ENCODE measurements around the gene EIF2S3. TPM values are rescaled to one million over a fixed set of nuclear protein-coding genes. Genes with fewer than 3 reads are reported as not detected.

Gene EIF2S3
- total and polyA plus RNA-seq, 2 of the 4 experiments (the other 2 are of a cell fraction), result 97.9 to 416 TPM

GRCh38 chrX:24081661-24082154, 27.0 kb downstream of the EIF2S3 start:
- Histone ChIP-seq H3K56ac (ENCODE audit: extremely low read depth, insufficient read depth, low read length) (no peak overlapping the region), H4K8ac (ENCODE audit: low read depth in 2 of 2, low read length in 2 of 2) (no peak overlapping the region), H3K79me1 (ENCODE audit: low read depth in 1 of 2, low read length in 2 of 2) (no peaks in the 10 kb centered on the region; a peak in 1 of 4 replicates), H2BK15ac (ENCODE audit: low read depth, low read length) (no peak overlapping the region), H3K4me2 (ENCODE audit: low read depth, low read length) (peak overlapping the region; percentile 42; the same call in 1 of the 2 replicates), H3K4me1 (ENCODE audit: control insufficient read depth, insufficient read depth, low read length) (no peaks in the 10 kb centered on the region), H2BK5ac (ENCODE audit: low read depth, low read length, poor library complexity, severe bottlenecking) (no peak overlapping the region), H4K91ac (ENCODE audit: insufficient read depth, low read depth, low read length) (no peak overlapping the region), H2AK9ac (replicated peaks; ENCODE audit: low read depth, low read length, poor library complexity) (no peak overlapping the region), H3K4me3 (ENCODE audit: insufficient read depth, low read depth, low read length) (no peak overlapping the region), H2BK20ac (ENCODE audit: low read depth, low read length) (no peak overlapping the region), H3K4ac (ENCODE audit: low read depth, low read length) (no peak overlapping the region), H2BK120ac (ENCODE audit: low read depth, low read length) (no peak overlapping the region), H3K9ac (ENCODE audit: low read depth, low read length) (no peak overlapping the region), H2AK5ac (ENCODE audit: low read depth, low read length) (no peak overlapping the region), H4K20me1 (ENCODE audit: insufficient read depth, low read length) (no peaks in the 10 kb centered on the region), H3K9me3 (ENCODE audit: control insufficient read depth, insufficient read depth, low read length) (no peaks in the 10 kb centered on the region), H2AFZ (replicated peaks; ENCODE audit: low read length, poor library complexity) (peak overlapping the region; percentile 24), H4K5ac (ENCODE audit: low read depth, low read length) (no peak overlapping the region), H3K23ac (ENCODE audit: low read depth, low read length) (no peak overlapping the region), H3K27ac (ENCODE audit: insufficient read depth, low read length) (no peak overlapping the region), H3K14ac (replicated peaks; ENCODE audit: low read depth, low read length) (no peak overlapping the region), H3K36me3 (ENCODE audit: control insufficient read depth, insufficient read depth, low read length) (peaks cover 9% of the 10 kb centered on the region), H3K18ac (ENCODE audit: low read depth, low read length) (no peak overlapping the region), H3K27me3 (ENCODE audit: control insufficient read depth, insufficient read depth, low read length) (no peaks in the 10 kb centered on the region), H3K9me1 (ENCODE audit: insufficient read depth, low read length) (no peaks in the 10 kb centered on the region)
- no TSS peak for BruUV-seq (replicated peaks)
- CTCF ChIA-PET, result interaction anchor here (0.6 to 1.4 kb wide), 4 partner anchors 17 to 318 kb away, joined by 3 to 7 read pairs (median 4); no protein-coding TSS in a partner anchor
- dilution Hi-C loops (cut with HindIII; ENCODE audit: low sequenced_read_pairs, unreplicated experiment), result no loop called here
- TF ChIP-seq RCOR1 (IDR thresholded peaks at IDR 0.05; ENCODE audit: insufficient replicate concordance, low read length), result no peak
- TF ChIP-seq, protein P1, sequence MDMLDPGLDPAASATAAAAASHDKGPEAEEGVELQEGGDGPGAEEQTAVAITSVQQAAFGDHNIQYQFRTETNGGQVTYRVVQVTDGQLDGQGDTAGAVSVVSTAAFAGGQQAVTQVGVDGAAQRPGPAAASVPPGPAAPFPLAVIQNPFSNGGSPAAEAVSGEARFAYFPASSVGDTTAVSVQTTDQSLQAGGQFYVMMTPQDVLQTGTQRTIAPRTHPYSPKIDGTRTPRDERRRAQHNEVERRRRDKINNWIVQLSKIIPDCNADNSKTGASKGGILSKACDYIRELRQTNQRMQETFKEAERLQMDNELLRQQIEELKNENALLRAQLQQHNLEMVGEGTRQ (IDR thresholded peaks at IDR 0.05; ENCODE audit: low read depth, low read length), result no peak
- no peak for TF ChIP-seq BHLHE40 (IDR thresholded peaks at IDR 0.05; ENCODE audit: low read depth, low read length)
- peak; percentile 51 for TF ChIP-seq SMC3 (IDR thresholded peaks at IDR 0.05; ENCODE audit: low read depth, low read length)
- peak; percentile 58 for TF ChIP-seq CTCF (conservative IDR thresholded peaks at IDR 0.05; ENCODE audit: low read depth, low read length)
- TF ChIP-seq RAD21 (IDR thresholded peaks at IDR 0.05; ENCODE audit: low read length), result peak; percentile 69
- no peak for TF ChIP-seq MAZ (IDR thresholded peaks at IDR 0.05; ENCODE audit: borderline replicate concordance, low read depth, low read length)
- TF ChIP-seq MXI1 (IDR thresholded peaks at IDR 0.05; ENCODE audit: borderline replicate concordance, low read depth, low read length), result no peak
- TF ChIP-seq MAFK (IDR thresholded peaks at IDR 0.05; ENCODE audit: low read depth, low read length), result no peak
- intact Hi-C loops (cut with micrococcal nuclease), result loop anchor here (2.0 kb wide), 2 partner anchors 69 to 161 kb away; no protein-coding TSS in a partner anchor
- in situ Hi-C loops (cut with MboI; ENCODE audit: low sequenced_read_pairs), result no loop called here
- ATAC-seq (ENCODE audit: low read depth) (peak; percentile 77), DNase-seq (peak; percentile 63)
- POLR2A ChIA-PET (ENCODE audit: unreplicated experiment), result no interaction called here
- 20% methylated on average over 1 of the region's 14 CpGs; no CpG with 5 or more reads in 1 of the 2 experiments for WGBS, 2 experiments (ENCODE audit: extremely low coverage in 2 of 2, insufficient read length in 1 of 2)
